ENCODE data around the gene TTC24. TPM values are rescaled to one million over a fixed set of nuclear protein-coding genes. Genes with fewer than 3 reads are reported as not detected.
"Not testable (repeated sequence)": the region's sequence is repeated elsewhere in the genome, so short reads cannot be mapped to it uniquely, and the experiment has no call there.

The TTC24 gene
- polyA plus RNA-seq, 4 donors, result 0.97 to 2.3 (median 1.4) TPM

DNA sequence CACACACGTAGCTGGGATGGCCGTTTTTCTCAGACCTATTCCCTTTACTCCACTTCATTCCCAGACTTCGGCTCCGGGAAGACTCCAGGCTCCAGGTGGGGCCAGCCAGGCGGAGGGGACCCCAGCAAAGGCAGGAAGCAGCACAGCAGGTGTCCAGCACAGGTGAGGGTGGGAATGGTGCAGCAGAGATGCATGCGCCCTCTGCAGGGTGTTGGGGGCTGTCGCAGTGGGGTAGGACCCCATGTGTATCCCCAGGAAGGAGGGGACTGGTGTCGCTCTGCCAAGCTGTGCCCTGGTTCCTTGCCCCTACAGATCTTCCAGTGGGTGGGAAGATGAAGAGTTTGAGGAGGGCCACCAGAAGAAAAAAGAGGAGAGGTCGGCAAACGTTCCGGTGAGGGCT lies 5.3 kb downstream of the TTC24 start:
- no peak for DNase-seq (ENCODE audit: low read depth in 4 of 4, low spot score in 2 of 4)

DNA sequence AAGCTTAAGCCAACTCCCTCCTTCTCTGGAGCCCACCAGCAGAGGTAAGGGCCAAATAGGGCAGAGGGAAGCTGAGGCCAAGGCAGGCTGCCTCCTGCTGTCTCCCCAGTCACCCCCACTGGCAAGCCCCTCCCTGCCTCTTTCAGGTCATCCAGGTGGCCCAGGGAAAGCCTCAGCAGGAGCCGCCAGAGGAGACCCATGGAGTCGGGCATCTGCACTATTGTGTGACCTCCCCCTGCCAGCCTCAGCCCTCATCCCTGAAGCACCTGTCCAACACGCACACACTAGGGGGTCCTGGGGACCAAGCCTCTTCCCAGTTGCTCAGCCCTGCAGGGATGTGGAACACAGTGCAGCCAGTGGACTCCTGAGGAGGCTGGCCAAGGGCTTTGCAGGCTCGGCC lies 6.8 kb downstream of the TTC24 start:
- DNase-seq (ENCODE audit: low read depth in 4 of 4, low spot score in 2 of 4), result no peak

DNA sequence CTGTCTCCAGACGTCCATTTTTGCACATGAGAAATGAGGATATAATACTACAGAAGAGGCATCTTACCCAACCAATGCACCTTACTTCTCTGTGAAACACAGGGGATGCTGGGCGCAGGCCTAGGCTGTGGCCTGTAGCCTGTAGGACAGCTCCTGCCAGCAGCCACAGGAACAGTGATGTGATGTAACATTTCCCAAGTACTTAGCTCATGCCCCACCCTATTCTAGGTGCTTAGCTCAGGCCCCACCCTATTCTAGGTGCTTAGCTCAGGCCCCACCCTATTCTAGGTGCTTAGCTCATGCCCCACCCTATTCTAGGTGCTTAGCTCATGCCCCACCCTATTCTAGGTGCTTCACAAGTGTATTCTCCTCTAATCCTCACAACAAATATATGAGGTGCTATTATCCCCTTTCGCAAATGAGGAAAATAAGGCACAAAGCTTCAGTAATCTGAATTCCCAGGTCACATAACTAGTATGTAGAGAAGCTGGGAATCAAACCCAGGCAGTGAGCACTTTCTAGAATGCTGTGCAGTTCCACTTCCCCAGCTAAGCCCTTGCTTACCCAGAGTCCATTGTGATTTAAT lies 7.5 kb downstream of the TTC24 start:
- no peak for DNase-seq (ENCODE audit: low read depth in 4 of 4, low spot score in 2 of 4)

DNA sequence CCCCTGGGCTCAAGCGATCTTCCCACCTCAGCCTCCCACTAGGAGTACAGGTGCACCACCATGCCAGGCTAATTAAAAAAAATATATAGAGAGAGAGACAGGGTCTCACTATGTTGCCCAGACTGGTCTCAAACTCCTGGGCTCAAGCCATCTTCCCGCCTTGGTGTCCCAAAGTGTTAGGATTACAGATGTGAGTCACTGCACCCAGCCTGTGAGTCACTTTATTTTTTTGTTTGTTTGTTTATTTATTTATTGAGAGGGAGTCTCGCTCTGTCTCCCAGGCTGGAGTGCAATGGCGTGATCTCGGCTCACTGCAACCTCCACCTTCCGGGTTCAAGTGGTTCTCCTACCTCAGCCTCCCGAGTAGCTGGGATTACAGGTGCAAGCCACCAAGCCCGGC lies 8.4 kb downstream of the TTC24 start:
- not testable (repeated sequence) for DNase-seq (ENCODE audit: low read depth in 4 of 4, low spot score in 2 of 4)

DNA sequence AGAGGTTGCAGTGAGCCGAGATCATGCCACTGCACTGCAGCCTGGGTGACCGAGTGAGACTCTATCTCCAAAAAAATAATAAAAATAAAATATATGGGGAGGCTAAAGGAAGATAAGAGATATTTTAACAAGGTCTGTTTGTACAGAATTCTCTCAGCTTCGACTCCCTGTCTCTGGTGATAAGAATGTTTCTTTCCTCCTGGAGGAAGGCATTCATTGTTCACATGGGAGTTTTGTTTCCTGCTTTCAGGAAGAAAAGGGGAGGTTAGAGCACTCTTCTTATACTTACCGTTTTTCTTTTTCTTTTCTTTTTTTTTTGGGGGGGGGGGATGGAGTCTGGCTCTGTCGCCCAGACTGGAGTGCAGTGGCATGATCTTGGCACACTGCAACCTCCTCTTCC lies 10.0 kb downstream of the TTC24 start:
- no peak for DNase-seq (ENCODE audit: low read depth in 4 of 4, low spot score in 2 of 4)

DNA sequence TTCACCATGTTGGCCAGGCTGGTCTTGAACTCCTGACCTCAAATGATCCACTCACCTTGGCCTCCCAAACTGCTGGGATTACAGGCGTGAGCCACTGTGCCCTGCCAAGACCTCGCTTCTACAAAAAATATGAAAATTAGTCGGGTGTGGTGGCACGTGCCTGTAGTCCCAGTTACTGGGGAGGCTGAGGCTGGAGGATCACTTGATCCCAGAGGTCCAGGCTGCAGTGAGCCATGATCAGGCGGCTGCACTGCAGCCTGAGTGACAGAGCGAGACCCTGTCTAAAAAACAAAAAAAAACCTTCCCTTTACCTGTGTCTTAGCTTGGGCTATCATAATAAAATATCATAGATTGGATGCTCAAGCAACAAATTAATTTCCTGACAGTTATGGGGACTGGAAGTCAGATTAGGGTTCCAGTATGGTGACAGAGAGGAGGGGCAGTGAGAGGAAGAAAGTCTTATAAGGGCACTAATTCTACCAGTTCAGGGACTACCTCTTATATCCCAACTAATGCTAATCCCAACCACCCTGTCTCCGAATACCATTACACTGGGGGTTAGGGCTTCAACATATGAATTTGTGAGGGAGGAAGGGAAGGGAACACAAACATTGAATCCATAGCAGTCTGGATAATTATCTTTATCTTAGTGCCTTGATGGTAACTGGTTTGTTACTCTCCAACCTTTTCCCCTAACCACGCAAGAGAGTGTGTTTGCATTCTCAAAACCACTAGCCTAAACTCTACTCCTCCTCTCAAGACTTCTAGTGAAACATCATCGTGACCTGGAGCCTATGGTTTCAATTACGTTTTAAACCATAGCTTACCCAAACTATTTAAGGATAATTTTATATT lies 11.0 kb downstream of the TTC24 start:
- DNase-seq (ENCODE audit: low read depth in 4 of 4, low spot score in 2 of 4), result no peak

DNA sequence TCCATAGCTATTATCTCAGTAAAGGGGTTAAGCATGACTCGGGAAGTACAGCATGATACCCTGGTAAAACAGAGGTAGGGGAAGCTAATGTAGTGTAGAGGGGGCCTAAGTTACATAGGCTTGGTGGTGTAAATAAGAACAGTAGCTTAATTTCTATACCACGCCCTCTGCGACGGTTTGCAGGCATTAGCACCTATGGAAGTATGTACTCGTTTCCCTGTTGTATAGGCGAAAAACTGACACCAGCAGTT lies 11.6 kb downstream of the TTC24 start:
- DNase-seq (ENCODE audit: low read depth in 4 of 4, low spot score in 2 of 4), result no peak

DNA sequence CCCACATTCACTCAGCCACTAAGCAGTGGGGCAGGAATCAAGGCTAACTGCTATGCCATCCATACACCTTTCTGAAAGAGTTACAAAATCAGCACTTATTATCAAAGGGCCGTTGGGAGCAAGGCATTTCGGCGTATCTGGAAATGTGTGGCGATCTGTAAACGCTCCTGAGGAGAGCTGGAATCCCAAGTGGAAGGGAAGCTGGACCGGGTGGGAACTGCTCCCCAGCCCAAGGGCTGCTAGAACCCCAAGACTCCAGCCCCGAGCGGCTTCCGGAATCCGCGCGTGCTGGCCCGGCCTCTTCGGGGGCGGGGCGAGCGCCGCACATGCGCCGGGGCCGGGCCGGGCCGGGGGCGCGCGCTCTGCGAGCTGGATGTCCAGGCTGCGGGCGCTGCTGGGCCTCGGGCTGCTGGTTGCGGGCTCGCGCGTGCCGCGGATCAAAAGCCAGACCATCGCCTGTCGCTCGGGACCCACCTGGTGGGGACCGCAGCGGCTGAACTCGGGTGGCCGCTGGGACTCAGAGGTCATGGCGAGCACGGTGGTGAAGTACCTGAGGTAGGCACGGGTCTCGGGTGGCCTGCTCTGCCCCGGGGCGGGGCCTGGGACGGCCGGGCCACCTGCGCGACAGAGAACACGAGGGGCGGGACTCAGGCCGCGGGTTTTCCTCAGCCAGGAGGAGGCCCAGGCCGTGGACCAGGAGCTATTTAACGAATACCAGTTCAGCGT lies 12.1 kb downstream of the TTC24 start, which contains the start of gene NAXE:
Gene NAXE (plus strand): TSS at position 345 of the 726 bp plus-strand sequence. CDS start 29 bp downstream, at position 374.
- peak in 1 of 4 donors; percentile 59 for DNase-seq (ENCODE audit: low read depth in 4 of 4, low spot score in 2 of 4)

DNA sequence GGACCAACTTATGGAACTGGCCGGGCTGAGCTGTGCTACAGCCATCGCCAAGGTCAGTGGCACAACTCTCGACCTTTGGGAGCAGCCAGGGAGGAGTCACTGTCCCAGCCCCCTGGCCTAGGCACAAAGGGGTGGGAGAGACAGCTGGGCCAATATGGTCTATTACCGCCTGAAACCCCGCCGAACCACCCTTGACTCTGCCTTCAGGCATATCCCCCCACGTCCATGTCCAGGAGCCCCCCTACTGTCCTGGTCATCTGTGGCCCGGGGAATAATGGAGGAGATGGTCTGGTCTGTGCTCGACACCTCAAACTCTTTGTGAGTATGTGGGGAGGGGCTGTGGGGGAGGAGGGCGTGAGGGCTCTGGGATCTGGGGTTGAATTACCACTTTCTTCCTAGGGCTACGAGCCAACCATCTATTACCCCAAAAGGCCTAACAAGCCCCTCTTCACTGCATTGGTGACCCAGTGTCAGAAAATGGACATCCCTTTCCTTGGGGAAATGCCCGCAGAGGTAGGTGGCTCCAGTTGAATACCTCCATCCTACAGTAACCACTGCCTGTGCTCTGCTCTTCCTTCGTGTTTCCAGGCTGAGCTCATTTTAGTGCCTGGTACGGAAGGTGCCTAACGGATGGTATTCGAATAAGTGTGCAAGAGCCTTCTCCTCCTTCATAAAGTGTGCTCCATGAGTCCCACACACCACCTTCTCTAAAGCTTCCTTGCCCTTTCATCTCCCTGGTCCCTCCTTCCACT lies 12.8 kb downstream of the TTC24 start:
- no peak for DNase-seq (ENCODE audit: low read depth in 4 of 4, low spot score in 2 of 4)

DNA sequence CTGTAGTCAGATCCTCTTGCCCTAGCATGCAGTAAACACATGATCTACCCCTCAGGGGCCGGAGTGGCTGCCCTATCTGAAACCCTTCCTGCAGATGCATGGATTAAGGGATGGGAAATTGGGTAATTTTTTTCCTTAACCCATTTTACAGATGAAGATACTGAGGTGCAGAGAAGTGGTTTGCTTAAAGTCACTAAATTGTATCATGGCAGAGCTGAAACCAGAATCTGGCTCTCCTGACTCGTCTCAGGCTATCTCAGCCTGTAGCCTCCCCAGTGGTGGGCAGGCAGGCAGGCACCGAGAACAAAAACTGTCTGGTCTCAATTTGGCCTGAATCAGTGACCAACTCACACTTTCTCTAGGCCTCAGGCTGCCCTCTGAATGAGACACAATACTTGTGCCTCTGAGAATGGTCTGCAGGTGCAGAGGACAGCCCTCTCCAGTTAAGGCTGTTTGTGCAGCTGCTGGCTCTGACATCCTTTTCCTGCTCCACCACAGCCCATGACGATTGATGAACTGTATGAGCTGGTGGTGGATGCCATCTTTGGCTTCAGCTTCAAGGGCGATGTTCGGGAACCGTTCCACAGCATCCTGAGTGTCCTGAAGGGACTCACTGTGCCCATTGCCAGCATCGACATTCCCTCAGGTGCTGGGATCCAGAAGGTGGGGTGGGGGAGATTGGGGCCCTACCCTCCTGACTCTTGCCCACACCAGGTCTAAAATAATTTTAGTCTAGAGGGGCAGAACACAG lies 13.6 kb downstream of the TTC24 start:
- no peak for DNase-seq (ENCODE audit: low read depth in 4 of 4, low spot score in 2 of 4)

DNA sequence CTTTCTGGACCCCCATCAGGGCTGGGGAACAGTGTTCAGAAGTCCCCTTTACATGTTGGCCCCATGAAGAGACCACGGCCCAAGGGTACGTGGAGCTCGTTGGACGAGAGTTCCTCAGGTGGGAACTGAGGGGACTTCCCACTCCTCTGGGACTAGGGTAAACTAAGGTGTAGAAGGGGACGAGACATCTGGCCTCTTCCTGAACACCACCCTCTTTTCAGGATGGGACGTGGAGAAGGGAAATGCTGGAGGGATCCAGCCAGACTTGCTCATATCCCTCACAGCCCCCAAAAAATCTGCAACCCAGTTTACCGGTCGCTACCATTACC lies 14.1 kb downstream of the TTC24 start:
- no peak for DNase-seq (ENCODE audit: low read depth in 4 of 4, low spot score in 2 of 4)

DNA sequence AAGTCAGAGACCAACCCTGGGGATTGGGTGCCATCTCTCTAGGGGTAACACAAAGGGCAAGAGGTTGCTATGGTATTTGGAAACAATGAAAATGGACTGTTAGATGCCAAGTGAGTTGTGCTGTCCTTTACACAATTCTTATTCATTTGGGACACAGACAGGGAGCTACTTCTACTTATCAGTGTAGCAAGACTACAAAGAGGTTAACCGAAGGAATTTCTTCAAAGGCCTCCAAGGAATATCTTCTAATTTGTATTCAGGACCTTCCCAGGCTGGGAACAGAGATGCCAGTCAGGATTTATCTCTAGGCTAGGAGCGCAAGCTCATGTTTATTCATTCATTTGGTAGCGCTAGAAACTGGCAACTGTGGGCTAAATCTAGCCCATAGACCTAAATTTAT lies 14.7 kb downstream of the TTC24 start:
- no peak for DNase-seq (ENCODE audit: low read depth in 4 of 4, low spot score in 2 of 4)

DNA sequence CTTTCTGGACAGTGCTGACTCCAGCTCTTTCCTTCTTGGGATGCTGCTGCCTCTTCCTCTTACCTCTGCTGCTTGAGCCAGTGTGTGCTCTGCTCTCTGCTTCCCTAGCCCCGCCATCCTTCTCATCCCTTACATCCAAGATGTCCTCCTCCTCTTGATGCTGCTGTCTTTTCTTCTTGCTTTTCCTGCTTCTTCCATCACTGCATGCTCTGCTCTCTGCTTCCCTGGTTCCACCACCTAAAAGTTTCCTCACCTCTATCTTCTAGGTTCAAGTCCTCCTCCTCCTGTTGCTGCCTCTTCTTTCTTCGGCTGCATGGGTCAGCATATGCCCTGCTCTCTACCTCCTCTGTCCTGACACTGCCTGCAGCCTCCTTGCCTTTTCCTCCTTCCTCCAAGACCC lies 15.5 kb downstream of the TTC24 start:
- no peak for DNase-seq (ENCODE audit: low read depth in 4 of 4, low spot score in 2 of 4)

DNA sequence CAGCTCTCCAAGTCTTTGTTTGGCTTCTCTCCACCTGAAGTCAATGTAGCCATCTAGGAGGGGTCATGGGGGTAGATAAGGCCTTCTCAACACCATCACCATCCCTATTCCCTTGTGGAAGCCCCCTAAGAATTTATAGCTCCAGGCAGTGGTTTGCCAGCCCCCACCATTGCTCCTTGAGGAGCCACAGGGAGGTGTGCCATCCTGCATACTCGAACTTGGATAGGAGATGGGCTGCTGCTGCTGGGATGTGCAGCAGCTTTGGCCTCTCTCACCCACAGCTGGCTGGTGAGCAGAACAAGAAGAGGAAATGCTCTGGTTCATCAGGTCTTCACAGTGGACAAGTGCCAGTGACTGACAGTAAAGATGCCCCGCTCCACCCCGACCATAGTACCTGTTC lies 16.9 kb downstream of the TTC24 start:
- DNase-seq (ENCODE audit: low read depth in 4 of 4, low spot score in 2 of 4), result no peak

DNA sequence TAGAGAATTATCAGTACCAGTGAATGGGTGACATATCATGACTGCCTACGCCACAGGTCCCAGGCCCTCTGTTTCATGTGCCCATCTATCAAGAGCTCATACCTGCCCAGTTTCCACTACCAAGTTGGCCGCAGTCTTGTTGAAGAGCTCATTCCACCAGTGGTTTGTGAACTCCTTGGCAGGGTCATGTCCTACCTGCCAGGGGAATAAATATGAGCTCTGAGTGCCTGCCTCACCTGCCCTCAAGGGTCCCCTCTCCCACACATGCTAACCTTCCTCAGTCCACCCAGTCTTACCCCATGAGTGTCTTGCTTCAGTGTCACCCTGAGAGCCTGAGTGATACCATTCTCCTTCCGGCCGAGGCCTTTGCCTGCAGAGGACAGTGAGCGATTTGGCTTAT lies 18.6 kb downstream of the TTC24 start:
- DNase-seq (ENCODE audit: low read depth in 4 of 4, low spot score in 2 of 4), result no peak

DNA sequence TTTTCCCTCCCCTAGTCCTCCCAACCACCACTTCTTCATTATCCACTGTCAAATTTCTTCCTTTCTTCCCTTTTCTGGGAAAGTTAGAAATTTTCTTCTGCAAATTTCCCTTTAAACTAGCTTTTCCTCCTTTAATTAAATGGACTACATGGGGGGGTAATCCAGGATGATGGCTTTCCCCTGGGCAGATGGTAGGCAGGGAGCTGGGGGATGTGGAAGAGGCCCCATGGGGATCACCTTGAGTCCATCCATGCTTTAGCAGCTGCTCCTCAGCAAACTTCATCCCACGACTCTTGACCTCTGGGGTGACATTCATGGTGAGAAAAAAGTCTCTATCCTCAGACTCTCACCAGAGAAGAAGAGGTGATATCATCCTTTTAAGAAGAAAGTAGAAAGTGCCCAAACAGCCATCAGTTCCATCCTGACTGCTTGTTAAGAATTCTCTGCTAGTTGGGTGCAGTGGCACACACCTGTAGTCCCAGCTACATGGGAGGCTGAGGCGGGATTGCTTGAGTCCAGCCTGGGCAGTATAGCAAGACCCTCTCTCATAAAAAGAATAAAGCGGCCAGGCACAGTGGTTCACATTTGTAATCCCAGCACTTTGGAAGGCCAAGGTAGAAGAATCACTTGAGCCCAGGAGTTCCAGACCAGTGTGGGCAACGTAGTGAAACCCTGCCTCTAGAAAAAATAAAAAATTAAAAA lies 19.4 kb downstream of the TTC24 start:
- DNase-seq (ENCODE audit: low read depth in 4 of 4, low spot score in 2 of 4), result no peak

DNA sequence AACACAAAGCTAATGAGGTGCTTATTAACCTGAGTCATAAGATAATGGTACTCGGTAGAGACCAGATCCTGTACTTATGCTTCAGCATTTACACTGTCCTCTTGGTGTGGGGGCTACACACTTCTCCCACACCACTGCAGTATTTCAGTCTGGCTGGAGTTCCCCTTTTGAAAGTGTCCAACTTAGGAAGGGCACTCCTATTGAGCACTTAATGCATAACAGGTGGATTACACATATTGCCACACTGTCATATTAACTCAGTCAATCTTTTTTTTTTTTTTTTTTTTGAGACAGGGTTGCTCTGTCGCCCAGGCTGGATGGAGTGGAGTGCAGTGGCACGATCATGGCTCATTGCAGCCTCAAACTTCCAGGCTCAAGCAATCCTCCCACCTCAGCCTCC lies 20.3 kb downstream of the TTC24 start:
- no peak for DNase-seq (ENCODE audit: low read depth in 4 of 4, low spot score in 2 of 4)

DNA sequence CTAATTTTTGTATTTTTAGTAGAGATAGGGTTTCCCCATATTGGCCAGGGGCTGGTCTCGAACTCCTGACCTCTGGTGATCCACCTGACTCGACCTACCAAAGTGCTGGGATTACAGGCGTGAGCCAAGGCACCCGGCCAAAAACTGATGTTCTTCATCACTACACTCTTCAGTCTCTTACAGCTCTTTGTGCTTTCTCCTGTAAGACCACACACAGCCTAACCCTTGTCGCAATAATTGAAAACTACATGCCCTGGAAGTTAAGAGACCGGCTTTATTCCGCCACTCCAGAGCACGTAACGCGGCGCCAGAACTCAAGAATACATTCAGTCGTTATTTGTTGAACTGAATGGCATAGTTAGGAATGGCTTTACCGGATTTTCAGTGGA lies 21.2 kb downstream of the TTC24 start:
- no peak for DNase-seq (ENCODE audit: low read depth in 4 of 4, low spot score in 2 of 4)

DNA sequence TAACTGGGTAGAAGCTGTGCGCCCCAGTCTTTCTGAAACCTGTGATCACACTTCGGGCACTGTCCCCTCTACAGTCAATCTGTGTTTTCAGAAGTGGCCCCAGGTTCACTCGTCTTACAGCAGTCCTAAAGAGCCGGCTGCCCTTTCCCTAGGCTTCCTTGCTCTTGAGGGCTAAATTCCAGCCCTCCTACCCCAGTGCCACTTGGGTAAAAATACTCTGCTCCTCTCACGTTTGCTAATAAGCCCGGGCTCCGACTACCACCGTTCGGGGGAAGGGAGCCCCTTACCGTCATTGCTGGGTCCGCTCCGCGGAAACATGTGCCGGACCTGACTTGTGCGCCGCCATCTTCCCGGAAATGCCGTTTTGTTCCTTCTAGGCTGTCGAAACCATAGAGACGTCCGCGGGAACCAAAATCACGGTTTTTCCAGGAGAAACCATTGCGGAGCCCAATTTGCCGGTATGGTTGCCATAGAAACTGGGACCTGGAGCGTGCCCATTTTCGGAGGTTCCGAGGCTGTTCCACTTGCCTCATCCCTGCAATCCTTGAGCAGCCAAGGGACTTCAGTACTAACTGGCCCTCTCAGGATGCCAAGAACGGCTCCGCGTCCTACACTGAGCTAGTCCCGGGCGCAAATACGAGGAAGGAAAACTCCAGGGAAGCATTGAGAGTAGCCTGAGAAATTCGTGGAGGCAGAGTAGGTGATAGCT lies 21.8 kb downstream of the TTC24 start, which contains the start of gene GPATCH4:
Gene GPATCH4 (minus strand): TSS at position 358 of the 709 bp plus-strand sequence.
- peak in 2 of 4 donors; percentile 70 to 82 for DNase-seq (ENCODE audit: low read depth in 4 of 4, low spot score in 2 of 4)

All from left renal cortex interstitium (tissue), 4 donors.